Measurements from ENCODE around the gene DOK6.

DOK6 gene

DNA sequence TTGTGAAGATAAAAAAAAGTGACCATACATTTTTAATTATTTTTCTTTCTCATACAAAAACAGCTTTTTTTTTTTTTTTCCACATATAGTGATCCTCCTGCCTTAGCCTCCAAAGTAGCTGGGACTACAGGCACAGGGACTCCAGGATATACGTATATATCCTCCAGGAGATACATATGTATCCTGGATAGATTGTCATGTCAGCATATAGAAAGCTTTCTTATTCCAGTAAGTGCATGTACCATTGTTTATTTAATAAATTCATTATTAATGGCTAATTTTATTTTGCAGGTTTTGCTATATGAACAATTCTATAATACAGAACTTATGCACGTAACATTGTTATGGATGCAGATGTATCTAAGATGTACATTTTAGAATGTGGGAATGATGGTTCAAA is 138.7 kb downstream of the DOK6 start:
- H3K4me1 Mint-ChIP-seq (ENCODE audit: low read depth), result no peaks in the 10 kb centered on the region
- H3K9me3 Mint-ChIP-seq, result no peaks in the 10 kb centered on the region
- peaks cover 8% of the 10 kb centered on the region for H3K27me3 Mint-ChIP-seq
- H3K27ac Mint-ChIP-seq, result no peak overlapping the region
- H3K36me3 Mint-ChIP-seq (ENCODE audit: low read depth), result no peaks in the 10 kb centered on the region
- H3K4me3 Mint-ChIP-seq, result no peak overlapping the region

DNA sequence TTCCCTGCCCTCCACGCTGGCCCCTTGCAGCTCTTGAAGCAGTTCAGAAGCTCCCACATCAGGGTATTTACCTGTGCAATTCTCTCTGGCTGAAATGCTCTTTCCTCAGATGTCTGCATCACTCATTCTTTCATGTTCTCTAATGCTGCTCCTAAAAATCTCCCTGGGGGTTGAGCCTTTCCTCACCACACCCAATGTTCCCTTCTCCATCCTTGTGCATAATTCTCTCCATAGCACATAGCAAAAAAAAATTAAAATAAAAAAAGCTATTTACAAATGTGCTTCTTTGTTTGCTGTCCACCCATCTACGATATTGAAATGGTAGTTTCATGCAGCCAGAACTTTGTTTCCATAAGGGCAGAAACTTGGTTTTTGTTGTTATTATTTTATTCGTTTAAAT is 155.5 kb downstream of the DOK6 start:
- no peak overlapping the region for H3K4me3 Mint-ChIP-seq
- no peak overlapping the region for H3K27ac Mint-ChIP-seq
- H3K36me3 Mint-ChIP-seq (ENCODE audit: low read depth), result no peaks in the 10 kb centered on the region
- H3K9me3 Mint-ChIP-seq, result peaks cover 5% of the 10 kb centered on the region
- no peaks in the 10 kb centered on the region for H3K4me1 Mint-ChIP-seq (ENCODE audit: low read depth)
- H3K27me3 Mint-ChIP-seq, result peaks cover 7% of the 10 kb centered on the region

DNA sequence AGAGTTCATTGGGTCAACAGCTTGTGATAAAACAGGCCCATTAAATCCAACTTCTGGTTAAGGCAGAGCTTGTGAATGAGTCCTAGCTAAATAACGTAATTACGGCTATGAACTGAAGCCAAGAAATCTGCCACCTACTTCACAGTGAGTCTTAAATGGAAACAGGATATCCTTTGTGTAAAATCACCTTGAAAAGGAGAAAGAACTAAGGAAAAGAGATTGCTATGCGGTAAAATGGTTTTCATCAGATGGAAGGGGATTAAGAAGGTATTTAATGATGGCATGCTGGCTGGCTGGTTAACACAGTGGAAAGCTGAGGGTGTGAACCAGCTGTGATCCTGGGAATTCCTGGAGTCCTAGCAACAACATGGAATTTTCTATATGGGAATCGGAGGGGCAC is 156.6 kb downstream of the DOK6 start:
- H3K4me3 Mint-ChIP-seq, result no peak overlapping the region
- no peaks in the 10 kb centered on the region for H3K36me3 Mint-ChIP-seq (ENCODE audit: low read depth)
- H3K9me3 Mint-ChIP-seq, result peaks cover 8% of the 10 kb centered on the region
- H3K27me3 Mint-ChIP-seq, result peaks cover 7% of the 10 kb centered on the region
- H3K4me1 Mint-ChIP-seq (ENCODE audit: low read depth), result no peaks in the 10 kb centered on the region
- no peak overlapping the region for H3K27ac Mint-ChIP-seq

DNA sequence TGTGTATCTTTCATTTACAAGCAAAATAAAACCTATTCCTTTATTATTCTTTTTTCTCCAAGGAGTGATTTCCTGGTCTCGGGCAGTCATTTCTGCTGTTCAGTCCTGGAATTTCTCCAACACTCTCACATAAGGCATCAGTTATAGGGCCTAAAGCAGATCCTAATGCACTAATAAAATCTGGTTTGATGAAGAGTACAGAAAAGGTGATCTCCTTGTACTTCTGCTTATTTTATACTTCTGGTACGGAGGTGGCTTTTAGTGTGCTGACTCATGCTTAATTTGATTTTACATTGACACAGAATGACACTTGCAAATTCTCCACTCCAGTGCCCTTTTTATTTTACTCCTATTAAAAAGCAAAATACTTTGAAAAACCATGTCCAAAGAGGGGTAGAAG is 157.4 kb downstream of the DOK6 start:
- Mint-ChIP-seq H3K27ac (no peak overlapping the region), H3K4me1 (ENCODE audit: low read depth) (no peaks in the 10 kb centered on the region), H3K36me3 (ENCODE audit: low read depth) (no peaks in the 10 kb centered on the region), H3K27me3 (peaks cover 7% of the 10 kb centered on the region), H3K4me3 (no peak overlapping the region), H3K9me3 (peaks cover 8% of the 10 kb centered on the region)

DNA sequence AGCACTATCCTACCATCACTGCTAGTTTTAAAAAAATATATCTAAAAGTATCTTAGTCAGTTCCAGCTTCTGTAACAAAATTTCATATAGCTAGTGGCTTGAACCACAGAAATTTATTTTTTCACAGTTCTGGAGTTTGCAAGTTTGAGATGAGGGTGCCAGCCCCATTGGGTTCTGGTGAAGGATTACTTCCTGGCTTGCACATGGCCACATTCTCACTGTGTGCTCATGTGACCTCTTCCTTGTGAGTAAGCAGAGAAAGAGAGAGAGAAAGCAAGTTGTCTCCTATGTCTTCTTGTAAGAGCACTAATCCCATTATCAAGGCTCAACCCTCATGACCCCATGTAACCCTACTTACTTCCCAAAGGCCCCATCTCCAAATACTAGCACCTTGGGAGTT is 158.9 kb downstream of the DOK6 start:
- Mint-ChIP-seq H3K4me3 (no peak overlapping the region), H3K36me3 (ENCODE audit: low read depth) (no peaks in the 10 kb centered on the region), H3K27ac (no peak overlapping the region), H3K4me1 (ENCODE audit: low read depth) (no peaks in the 10 kb centered on the region), H3K27me3 (peaks cover 7% of the 10 kb centered on the region), H3K9me3 (peaks cover 8% of the 10 kb centered on the region)

DNA sequence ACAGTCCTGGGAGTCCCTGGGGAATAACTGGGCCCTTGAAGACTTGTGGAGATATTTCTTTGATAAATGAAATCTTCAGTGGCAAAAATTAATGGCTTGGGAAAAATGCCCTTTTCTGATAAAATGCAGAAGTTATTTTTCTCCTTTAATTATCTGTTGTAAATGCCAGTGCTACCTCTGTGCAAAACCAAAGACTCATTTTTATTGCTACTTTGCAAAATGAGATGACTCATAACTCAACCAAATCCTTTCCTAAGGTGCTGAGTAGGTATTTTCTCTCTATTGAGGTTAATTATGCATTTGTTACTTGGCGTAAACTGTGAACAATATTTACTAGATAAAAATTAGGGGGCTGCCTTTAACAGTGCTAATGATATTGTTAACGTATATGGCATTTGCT is 163.9 kb downstream of the DOK6 start:
- Mint-ChIP-seq H3K4me1 (ENCODE audit: low read depth) (no peaks in the 10 kb centered on the region), H3K9me3 (peaks cover 17% of the 10 kb centered on the region), H3K27me3 (peaks cover 3% of the 10 kb centered on the region), H3K4me3 (no peak overlapping the region), H3K36me3 (ENCODE audit: low read depth) (no peaks in the 10 kb centered on the region), H3K27ac (no peak overlapping the region)

DNA sequence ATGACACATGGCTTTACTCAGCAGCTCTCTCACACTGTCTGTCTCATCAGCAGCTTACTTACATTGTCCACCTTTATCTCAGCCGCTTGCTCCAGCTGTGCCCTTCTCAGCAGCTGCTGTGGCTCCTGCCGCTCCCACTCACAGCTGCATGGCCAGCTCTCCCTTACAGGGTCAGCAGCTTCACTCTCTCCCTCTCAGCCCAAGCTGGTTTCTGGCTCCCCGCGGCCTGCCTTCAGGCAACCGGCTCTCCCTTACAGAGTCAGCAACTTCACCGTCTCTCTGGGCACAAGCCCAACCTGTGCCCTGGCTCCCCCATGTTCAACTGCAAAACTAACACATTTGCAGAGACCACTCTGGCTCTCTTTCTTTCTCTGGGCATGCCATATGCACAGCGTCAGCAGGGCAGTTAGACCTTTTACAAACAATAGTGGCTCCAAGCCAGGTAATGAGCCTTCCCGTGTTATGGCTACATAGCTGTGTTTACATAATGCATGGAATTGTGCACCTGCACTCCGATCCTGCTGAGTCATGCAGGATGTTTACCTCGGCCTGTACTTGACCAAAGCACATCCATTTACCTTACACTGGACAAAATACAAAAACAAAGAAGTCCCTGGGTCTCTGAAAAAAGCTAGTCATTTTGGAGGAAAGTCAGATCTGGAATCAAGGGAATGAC is 167.3 kb downstream of the DOK6 start:
- no peak overlapping the region for H3K27ac Mint-ChIP-seq
- H3K4me1 Mint-ChIP-seq (ENCODE audit: low read depth), result no peaks in the 10 kb centered on the region
- H3K36me3 Mint-ChIP-seq (ENCODE audit: low read depth), result no peaks in the 10 kb centered on the region
- H3K9me3 Mint-ChIP-seq, result peaks cover 12% of the 10 kb centered on the region
- peaks cover 6% of the 10 kb centered on the region for H3K27me3 Mint-ChIP-seq
- H3K4me3 Mint-ChIP-seq, result no peak overlapping the region

DNA sequence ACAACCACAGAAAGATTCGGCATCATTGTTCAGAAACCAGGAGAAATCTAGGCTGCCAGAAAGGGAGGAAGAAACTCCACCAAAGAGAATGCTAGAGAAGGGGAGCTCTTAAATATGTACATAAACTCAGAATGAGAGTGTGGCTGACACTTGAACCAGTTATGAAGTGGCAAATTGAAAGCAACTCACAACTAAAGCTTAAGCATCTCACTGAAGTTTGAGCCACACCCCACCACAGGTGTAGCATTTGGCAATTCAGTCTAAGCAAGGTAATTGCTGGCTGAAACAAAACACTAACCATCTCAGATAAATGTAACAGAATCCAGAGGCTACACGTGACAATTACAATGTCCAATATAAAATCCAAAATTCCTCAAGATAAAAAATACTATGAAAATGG is 168.4 kb downstream of the DOK6 start:
- H3K4me1 Mint-ChIP-seq (ENCODE audit: low read depth), result no peaks in the 10 kb centered on the region
- peaks cover 6% of the 10 kb centered on the region for H3K27me3 Mint-ChIP-seq

DNA sequence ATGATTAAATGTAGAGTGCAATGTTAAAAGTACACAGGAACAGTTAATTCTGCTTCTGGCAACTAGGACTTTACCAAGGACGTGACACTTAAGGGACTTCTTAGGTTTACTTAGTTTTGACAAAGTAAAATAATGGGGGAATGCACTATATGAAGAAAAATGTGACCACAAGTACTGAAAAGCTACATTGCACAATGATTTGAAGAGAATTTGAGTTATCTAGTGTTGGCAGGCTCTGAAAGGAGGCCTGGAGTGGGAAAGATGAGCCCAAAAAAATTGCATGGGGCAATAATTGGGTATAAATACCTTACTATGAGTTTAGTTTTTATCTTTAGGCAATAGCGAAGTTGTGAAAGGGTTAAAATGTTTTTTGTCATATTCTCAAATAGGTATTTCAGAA is 173.7 kb downstream of the DOK6 start:
- no peaks in the 10 kb centered on the region for H3K9me3 Mint-ChIP-seq
- no peaks in the 10 kb centered on the region for H3K4me1 Mint-ChIP-seq (ENCODE audit: low read depth)
- H3K27me3 Mint-ChIP-seq, result peaks cover 3% of the 10 kb centered on the region
- no peak overlapping the region for H3K27ac Mint-ChIP-seq
- H3K4me3 Mint-ChIP-seq, result no peak overlapping the region
- no peaks in the 10 kb centered on the region for H3K36me3 Mint-ChIP-seq (ENCODE audit: low read depth)

More for the DNA sequence above, 168.4 kb downstream of the DOK6 start:
- H3K36me3 Mint-ChIP-seq (ENCODE audit: low read depth), result no peaks in the 10 kb centered on the region
- H3K4me3 Mint-ChIP-seq, result no peak overlapping the region
- H3K9me3 Mint-ChIP-seq, result peaks cover 12% of the 10 kb centered on the region
- no peak overlapping the region for H3K27ac Mint-ChIP-seq

DNA sequence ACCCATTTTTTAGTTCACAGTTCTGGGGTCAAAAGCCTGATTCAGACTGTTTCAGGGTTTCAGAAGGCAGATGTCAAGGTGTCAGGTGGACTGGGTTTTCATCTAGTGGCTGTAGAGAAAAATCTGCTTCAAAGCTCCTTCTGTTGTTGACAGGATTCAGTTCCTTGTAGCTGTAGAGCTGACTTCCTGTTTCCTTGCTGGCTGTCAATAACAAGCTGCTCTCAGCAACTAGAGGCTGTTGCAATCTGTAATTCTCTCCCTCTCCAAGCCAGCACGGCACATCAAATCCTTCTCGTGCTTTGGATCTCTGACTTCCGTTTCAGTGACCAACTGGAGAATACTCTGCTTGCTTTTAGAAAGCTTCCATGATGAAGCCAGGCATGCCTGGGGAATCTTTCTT is 179.4 kb downstream of the DOK6 start:
- Mint-ChIP-seq H3K36me3 (ENCODE audit: low read depth) (no peaks in the 10 kb centered on the region), H3K4me1 (ENCODE audit: low read depth) (peaks cover 8% of the 10 kb centered on the region), H3K27me3 (no peaks in the 10 kb centered on the region), H3K4me3 (no peak overlapping the region), H3K27ac (no peak overlapping the region), H3K9me3 (no peaks in the 10 kb centered on the region)

DNA sequence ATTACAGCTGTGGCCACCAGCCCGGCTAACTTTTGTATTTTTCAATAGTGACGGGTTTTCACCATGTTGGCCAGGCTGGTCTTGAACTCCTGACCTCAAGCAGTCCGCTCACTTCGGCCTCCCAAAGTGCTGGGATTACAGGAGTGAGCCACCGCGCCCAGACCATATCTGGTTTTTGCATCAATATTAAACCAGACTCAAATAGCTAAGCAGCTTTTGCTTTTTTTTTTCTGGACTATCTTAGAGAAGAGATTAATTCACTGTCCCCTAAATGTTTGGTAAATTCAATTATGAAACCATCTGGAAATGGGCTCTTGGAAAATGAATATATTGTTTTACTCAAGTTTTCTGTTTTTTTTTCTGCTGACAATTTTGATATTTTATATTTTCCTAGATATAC is 183.7 kb downstream of the DOK6 start:
- Mint-ChIP-seq H3K4me3 (no peak overlapping the region), H3K27me3 (peaks cover 3% of the 10 kb centered on the region), H3K27ac (no peak overlapping the region), H3K9me3 (no peaks in the 10 kb centered on the region), H3K4me1 (ENCODE audit: low read depth) (peaks cover 8% of the 10 kb centered on the region), H3K36me3 (ENCODE audit: low read depth) (no peaks in the 10 kb centered on the region)

DNA sequence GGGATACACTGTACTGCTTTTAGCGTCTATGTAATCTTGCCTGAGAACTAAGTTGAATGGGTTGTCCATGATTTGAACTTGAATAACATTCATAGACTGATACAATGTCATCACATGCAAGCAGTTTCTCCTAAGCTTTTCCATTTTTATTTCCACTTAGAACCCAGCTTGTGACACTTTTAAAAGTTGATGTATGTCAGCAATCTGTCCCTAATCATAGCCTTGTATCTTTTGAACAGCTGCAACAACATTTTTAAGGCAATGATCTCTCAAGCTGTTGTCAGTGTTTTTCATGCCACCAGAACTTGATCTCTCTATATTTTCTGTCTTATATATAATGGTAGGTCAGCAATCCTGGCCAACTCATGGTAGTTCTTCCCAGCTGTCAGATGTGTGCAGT is 185.0 kb downstream of the DOK6 start:
- H3K4me1 Mint-ChIP-seq (ENCODE audit: low read depth), result no peaks in the 10 kb centered on the region
- no peak overlapping the region for H3K27ac Mint-ChIP-seq
- no peaks in the 10 kb centered on the region for H3K9me3 Mint-ChIP-seq
- peaks cover 3% of the 10 kb centered on the region for H3K27me3 Mint-ChIP-seq
- H3K36me3 Mint-ChIP-seq (ENCODE audit: low read depth), result no peaks in the 10 kb centered on the region
- H3K4me3 Mint-ChIP-seq, result no peak overlapping the region

DNA sequence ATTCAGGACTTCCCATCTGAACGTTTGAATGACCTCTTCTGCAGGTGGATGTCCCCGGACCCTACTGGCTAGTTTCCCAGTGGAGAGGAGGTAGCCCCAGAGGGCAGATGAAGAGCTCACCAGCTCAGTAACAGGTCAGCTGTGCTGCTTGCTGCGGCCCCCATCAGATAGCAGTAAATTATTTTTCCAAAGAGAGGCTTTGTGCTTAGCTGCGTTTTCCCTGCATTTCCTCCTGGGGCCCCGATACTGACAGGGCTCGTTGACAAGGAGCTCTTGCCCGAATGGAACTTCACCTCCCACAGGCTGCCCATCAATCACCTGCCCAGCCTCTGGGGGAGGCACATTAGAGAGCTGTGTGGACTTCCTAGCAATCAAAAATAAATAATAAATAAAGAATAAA is 185.8 kb downstream of the DOK6 start:
- peaks cover 3% of the 10 kb centered on the region for H3K27me3 Mint-ChIP-seq
- no peak overlapping the region for H3K4me3 Mint-ChIP-seq
- H3K27ac Mint-ChIP-seq, result no peak overlapping the region
- no peaks in the 10 kb centered on the region for H3K4me1 Mint-ChIP-seq (ENCODE audit: low read depth)
- no peaks in the 10 kb centered on the region for H3K9me3 Mint-ChIP-seq
- H3K36me3 Mint-ChIP-seq (ENCODE audit: low read depth), result no peaks in the 10 kb centered on the region

DNA sequence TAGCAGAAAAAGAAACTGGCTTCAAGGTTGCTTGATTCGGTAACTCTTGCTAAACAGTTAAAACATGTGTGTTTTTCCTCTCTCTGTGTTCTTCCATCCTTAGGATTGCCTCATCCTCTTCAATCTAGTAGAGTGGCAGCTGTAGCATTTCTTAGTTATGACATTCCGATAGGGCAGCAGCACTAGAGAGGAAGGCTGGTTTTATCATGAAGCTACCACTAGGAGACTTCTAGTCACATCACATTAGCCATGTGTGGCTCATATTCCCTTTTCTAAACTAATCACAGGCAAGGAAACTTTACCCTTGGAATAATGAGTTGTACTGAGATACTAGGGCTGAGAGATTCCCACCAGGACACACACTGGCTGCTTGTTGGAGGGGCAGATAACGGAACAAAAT is 187.6 kb downstream of the DOK6 start:
- Mint-ChIP-seq H3K4me3 (no peak overlapping the region), H3K4me1 (ENCODE audit: low read depth) (no peaks in the 10 kb centered on the region), H3K36me3 (ENCODE audit: low read depth) (no peaks in the 10 kb centered on the region), H3K9me3 (no peaks in the 10 kb centered on the region), H3K27me3 (peaks cover 3% of the 10 kb centered on the region), H3K27ac (no peak overlapping the region)

DNA sequence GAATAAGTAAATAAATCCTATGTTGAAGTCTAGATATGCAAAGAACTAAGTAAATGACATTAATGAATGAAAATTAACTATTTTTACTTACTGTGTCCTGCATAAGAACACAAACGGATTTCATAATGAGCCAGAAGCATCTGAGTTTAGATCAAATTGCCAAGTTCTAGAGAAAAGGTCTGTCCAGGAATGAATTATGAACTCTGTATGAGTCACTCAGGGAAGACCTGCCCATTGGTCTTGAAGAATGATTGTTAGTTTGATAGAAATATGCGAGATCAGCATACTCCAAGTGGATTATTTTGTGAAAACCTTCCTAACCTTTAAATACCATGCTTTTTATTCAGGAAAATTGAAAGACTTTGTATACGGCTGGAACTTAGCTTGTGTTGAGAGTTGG is 189.5 kb downstream of the DOK6 start:
- H3K9me3 Mint-ChIP-seq, result no peaks in the 10 kb centered on the region
- peaks cover 3% of the 10 kb centered on the region for H3K27me3 Mint-ChIP-seq
- H3K36me3 Mint-ChIP-seq (ENCODE audit: low read depth), result no peaks in the 10 kb centered on the region
- no peak overlapping the region for H3K27ac Mint-ChIP-seq
- H3K4me3 Mint-ChIP-seq, result no peak overlapping the region
- H3K4me1 Mint-ChIP-seq (ENCODE audit: low read depth), result no peaks in the 10 kb centered on the region

DNA sequence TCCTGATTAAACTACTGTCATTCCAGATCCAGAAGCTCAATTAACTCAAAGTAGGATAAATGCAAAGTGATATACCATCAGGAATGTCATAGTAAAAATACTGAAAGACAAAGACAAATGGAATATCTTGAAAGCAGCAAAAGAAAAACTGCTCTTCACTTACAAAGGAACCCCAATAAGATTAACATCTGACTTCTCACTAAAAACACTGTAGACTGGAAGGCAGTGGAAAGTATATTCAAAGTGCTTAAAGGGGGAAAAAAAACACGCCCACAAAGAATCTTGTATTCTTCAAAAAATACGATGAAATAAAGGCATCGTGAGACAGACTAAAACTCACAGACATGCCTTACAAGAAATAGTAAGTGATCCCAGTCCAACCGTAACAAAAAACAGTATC is 195.7 kb downstream of the DOK6 start:
- Mint-ChIP-seq H3K4me3 (no peak overlapping the region), H3K27ac (no peak overlapping the region), H3K36me3 (ENCODE audit: low read depth) (no peaks in the 10 kb centered on the region), H3K27me3 (no peaks in the 10 kb centered on the region), H3K9me3 (peaks cover 6% of the 10 kb centered on the region), H3K4me1 (ENCODE audit: low read depth) (no peaks in the 10 kb centered on the region)
